GM19468 (cell line): ENCODE data around the gene HIGD2A.
A peak's percentile ranks its signal among the peaks of the same experiment; 100 is the strongest.

Source experiments
- ATAC-seq: cut with Tn5 transposase; IDR thresholded peaks from one replicate; pipeline ENCODE4 v1.9.1; 2021; ENCODE audit warnings: mild to moderate bottlenecking, moderate library complexity, moderate number of reproducible peaks; ENCODE audit not compliant: unreplicated experiment; ENCODE audit errors: extremely low read depth

Gene HIGD2A, protein sequence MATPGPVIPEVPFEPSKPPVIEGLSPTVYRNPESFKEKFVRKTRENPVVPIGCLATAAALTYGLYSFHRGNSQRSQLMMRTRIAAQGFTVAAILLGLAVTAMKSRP

GRCh38 chr5:176388444-176389134 lies at the start of gene HIGD2A, which contains the start of gene NOP16:
TSS of gene HIGD2A (plus strand) at chr5:176388751. CDS start at chr5:176388820, 69 bp downstream.
TSS of gene NOP16 (minus strand) at chr5:176388598. CDS start at chr5:176388539, 59 bp downstream.
- ATAC-seq = peak; percentile 79

- ATAC-seq = no peak
These were observed 49.2 kb upstream of the HIGD2A start for GRCh38 chr5:176339304-176339703.

- no peak for ATAC-seq
These were observed 47.0 kb upstream of the HIGD2A start for GRCh38 chr5:176341325-176342157.

GRCh38 chr5:176342158-176342483 lies 46.4 kb upstream of the HIGD2A start:
- ATAC-seq = no peak

- no peak for ATAC-seq
These were observed 45.6 kb upstream of the HIGD2A start for GRCh38 chr5:176342766-176343458.

- no peak for ATAC-seq
These were observed 38.1 kb upstream of the HIGD2A start for GRCh38 chr5:176350416-176350815.

GRCh38 chr5:176352116-176352878 lies 36.3 kb upstream of the HIGD2A start:
- ATAC-seq = no peak

DNA sequence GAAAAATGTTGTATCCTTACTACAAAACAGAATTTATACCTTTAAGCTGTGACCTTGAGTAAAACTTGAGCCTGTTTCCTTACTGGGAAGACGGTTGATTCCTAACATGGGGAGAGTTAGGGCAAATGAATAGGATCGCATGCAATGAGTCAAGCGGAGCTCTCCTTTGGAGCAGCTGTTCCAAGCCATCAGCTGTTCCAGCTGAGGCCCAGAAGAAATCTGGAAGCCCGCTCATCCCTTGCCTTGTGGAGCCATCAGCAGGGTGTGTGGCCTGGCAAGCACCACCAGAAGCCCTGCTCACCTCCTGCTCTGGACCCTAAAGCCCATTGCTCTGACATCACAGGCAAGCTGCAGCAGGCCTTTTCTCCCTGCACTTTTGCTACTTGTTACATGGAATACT lies 35.0 kb upstream of the HIGD2A start:
- ATAC-seq = no peak

DNA sequence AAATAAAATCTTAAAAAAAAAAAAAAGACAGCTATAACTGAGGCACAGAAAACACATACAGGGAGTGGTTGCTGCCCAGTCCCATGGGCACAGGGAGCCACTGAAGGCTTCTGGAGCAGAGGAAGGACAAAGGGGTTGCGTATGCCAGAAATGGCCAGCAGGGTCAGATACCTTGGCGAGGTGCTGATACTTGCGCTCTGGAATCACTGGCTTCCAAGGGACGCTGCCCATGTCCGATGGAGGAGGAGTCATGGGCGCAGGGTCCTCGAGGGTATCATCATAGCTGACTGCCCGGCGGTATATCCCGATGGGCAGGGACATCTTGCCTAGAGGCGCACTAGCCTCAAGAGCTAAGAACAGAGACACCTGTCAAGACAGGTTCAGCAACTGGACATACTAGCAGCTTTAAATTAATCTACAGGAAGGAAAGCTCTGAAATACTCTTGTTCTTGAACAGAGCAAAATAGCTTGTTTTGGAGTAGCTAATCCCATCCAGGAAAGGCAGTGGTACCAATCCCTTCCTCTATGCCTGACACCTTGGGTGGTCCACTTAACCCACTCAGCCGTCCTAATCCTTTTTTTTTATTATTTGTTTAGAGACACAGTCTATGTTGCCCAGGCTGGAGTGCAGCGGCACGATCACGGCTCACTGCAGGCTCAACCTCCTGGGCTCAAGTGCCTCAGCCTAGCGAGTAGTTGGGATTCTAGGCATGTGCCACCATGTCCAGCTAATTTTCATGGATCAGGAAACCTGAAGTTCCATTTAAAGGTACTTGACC lies 33.0 kb upstream of the HIGD2A start:
- no peak for ATAC-seq

DNA sequence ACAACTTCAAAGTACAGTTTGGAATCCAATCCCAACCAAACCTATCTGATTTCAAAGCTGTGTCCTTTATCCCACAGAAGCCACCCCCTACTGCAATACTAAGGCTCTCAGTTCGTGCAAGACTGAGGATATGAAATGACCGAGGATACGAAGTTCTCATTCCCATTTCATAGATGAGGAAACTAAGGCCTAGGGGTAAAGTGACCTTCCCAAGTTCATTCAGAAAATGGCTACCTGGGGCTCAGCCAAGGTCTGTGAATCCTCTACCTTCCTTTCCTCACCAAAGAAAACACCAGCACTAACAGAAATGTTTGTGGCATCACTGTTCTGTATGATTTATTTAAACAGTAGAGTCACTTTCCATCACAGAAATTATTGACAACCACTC lies 32.4 kb upstream of the HIGD2A start:
- ATAC-seq = no peak

DNA sequence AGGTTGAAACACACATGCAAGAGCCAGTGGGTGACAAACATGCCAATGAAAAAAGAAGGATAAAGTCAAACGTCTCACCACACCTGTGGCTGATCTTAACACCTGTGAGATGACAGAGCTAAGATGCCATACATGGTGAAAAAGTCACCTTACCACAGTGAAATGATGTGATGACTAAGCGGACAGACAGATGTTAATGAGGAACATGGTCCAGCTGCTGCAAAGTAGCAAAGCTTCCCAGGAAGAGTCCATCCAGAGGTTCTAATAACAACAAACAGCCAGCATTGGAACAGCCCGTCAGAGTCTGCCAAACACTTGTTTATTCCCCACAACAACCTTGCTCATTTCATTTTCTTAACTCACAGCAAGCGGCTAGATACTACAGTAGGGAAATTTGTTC lies 28.9 kb upstream of the HIGD2A start:
- ATAC-seq = no peak

DNA sequence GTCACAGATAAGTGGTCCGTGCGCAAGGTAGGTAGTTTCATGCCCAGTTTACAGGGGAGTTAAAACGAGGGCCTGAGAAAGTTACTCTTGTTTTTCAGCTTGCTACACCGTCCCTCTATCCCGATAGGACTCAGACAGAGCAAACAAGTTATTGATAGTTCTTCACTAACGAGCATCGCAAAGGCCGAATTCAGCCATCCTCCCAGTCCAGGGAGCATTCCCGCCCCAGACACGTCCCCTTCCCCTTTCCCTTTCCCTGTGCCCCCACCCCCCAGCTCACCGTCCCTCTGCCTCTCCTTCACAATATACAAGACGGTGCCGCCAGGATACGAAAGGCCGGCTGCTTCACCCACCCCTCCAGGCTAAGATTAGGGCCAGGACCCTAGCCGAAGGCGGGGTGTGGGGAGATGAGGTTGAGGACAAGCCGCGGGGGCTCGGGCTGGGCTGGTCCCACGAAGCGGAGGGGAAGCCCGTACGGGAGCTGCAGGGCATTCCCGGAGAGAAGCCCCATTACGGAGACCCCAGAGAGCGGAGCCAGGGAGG lies 27.6 kb upstream of the HIGD2A start:
- no peak for ATAC-seq

GRCh38 chr5:176361437-176362232 lies 26.9 kb upstream of the HIGD2A start, which contains the start of gene KIAA1191:
TSS of gene KIAA1191 (minus strand) at chr5:176361764. CDS start at chr5:176359508, 2,256 bp downstream.
- ATAC-seq = peak; percentile 86

DNA sequence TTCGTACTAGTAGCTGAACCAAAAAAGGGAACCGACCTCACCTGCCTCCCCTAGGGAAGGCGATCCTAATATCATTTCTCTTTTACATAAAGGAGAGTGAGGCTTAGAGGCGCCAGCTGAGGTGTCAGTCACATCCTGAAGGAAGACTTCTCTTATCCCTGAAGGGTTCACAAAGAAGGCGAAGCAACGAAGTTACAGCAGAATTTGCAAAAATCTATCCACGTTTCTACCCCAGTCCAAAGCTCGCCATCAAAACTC lies 26.4 kb upstream of the HIGD2A start:
- no peak for ATAC-seq

DNA sequence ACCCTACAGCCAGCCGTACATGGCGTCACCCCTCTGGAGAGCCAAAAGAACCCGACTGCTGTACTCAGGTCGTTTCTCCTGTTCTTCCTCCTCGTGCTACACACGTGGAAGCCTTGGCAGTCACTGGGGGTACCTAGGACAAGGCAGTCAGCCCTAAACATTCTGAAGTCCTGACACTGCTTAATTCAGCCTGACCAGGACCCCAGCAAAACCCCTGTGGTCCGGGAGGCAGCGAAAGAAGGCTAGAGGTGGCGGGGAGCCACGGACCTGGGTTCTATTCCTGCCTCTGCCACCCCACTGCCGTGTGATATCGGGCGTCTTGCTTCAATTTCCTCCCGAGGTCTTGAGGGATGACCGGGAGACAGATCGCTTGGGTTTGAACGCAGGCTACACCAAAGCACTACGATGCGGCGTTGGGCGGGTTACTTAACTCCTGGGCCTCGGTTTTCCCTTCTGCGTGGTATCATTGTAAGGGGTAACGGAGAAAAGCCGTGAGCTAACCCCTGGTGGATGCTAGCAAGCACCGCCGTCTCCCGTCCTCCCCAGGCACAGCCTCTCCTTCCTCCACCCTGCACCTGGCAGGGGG lies 23.7 kb upstream of the HIGD2A start:
- no peak for ATAC-seq

DNA sequence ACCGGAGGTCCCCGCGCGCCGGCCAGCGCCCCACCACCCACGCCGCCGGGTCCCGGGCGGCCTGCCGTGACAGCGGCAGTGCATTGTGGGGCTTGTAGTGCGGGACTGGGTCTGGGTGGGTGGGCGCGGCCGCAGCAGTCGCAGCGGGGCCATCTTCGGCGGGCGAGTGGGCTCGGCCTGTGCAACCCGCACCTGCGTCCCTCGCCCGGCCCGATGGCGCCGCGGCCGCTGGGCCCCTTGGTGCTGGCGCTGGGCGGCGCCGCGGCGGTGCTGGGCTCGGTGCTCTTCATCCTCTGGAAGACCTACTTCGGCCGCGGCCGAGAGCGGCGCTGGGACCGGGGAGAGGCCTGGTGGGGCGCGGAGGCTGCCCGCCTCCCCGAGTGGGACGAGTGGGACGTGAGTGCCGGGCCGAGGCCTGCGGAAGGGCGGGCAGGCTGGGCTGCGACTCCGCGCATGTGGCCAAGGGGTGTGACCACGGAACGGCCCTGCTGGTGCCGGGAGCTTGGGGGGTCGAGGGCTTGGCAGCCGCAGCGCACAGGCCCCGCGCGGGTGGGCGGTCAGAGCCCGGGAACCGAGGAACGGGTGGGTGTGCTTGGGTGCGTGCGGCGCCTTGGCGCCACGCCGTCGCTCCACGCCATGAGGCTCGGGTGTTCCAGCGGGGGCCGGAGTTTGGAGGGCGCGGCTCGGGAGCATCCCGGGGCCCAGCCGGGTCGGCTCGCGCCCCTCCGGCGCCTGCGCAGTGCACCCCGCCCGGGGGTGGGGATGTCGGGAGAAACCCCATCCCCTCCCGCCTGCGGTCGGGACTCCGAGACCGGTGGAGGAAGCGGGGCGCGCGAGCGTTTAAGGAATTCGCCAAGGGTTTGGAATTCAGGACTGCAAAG lies 23.0 kb upstream of the HIGD2A start, which contains the start of gene ARL10:
Gene ARL10 (plus strand): TSS at position 137 of the 881 bp plus-strand sequence. CDS start 77 bp downstream, at position 214.
- ATAC-seq = no peak
